RWPE1 (cell line): ENCODE data around the gene MB21D2.

Experiments used
- CTCF ChIA-PET: fragments of 350-600 bp; sonication (Branson Sonifier 250); formaldehyde crosslinking; extraction: SDS; loops from one replicate; lab custom pipeline; 2021; lab: Yijun Ruan, JAX
- POLR2A ChIA-PET: fragments of 400-600 bp; formaldehyde crosslinking; extraction: SDS; loops from one replicate; lab custom pipeline; 2020; ENCODE audit warnings: antibody characterized with exemption; ENCODE audit not compliant: low non-redundant PET; lab: Yijun Ruan, JAX
- DNase-seq: peaks from one replicate; pipeline ENCODE4 v3.0.0; 2012; ENCODE audit warnings: low spot score
- H3K27ac ChIP-seq: fragments of 450-650 bp; 2 replicates; pipeline ENCODE4 v1.5.1; 2017
- CTCF ChIP-seq: fragments of 450-650 bp; conservative IDR thresholded peaks from 2 replicates; pipeline ENCODE4 v1.5.1; 2017; ENCODE audit warnings: low read depth, mild to moderate bottlenecking

Gene MB21D2

GRCh38 chr3:192831801-192832347, 85.8 kb downstream of the MB21D2 start:
- DNase-seq: no peak
- POLR2A ChIA-PET: no interaction called here
- no peak overlapping the region for H3K27ac ChIP-seq
- no peak for TF ChIP-seq CTCF
- CTCF ChIA-PET: interaction anchor here (0.6 to 1.4 kb wide), 2 partner anchors 10 to 598 kb away, joined by 5 to 6 read pairs; no protein-coding TSS in a partner anchor

DNA sequence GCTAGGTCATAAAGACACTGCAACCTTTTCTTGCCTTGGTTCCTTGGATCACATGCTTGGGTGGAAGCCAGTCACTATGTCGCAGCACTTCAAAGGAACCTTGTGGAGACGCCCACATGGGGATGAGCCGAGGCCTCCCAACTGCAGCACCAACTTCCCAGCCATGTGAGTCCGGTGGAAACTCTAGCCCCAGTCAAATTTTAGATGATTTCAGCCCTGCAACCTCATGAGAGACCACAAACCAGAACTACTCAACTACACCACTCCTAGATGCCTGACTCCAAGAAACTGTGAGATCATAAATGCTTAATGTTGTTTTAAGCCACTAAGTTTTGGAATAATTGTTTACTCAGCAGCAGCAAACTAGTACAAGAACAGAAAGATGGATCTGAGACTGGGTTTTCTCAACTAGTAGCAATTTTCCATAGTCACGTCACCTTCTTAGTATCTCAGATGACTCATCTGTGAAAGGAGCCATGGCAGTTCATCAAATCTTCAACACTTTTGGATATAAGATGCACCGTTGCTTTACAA, 86.5 kb downstream of the MB21D2 start:
- no peak for DNase-seq
- ChIA-PET CTCF (interaction anchor here (0.6 to 1.4 kb wide), 2 partner anchors 10 to 599 kb away, joined by 5 to 6 read pairs; no protein-coding TSS in a partner anchor), POLR2A (no interaction called here)
- no peak for TF ChIP-seq CTCF
- no peak overlapping the region for H3K27ac ChIP-seq

DNA sequence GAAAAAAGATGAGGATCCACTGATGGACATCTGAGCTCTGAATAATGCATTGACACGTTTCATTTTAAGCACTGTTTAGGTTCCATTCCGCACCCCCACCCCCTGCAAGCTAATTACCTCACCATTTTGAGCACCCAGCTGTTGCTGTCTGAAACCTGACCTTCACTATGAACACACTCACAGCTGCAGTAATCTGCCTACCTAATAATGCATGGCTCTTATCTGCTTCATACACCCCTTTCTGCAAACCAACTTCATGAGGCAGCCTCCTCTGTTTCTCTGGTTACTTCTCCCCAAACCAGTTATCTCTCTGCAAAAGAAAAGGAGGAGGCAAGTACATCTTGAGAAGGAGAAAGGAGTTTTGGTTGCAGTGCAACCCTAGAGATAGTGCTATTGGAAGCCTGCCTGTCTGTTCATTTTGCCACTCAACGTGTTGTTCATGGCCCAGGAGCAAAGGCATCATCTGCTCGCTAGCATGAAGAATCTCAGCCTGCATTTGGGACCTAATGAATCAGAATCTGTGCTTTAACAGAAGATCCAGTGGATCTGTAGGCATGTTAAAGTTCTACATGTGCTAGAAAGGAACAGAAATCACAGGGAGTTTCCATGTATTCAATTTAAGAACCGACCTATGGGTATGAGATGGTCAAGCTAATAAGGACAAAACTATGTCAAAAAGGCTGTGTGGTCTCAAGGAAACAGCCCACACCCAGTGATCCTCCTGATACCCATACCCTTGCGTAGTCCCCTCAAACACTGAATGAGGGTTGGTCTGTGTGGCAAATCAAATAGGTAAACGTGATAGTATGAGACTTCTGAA, 87.2 kb downstream of the MB21D2 start:
- no peak overlapping the region for H3K27ac ChIP-seq
- TF ChIP-seq CTCF: no peak
- POLR2A ChIA-PET: no interaction called here
- no peak for DNase-seq
- CTCF ChIA-PET: interaction anchor here (1.4 kb wide), 1 partner anchor 11 kb away, joined by 5 read pairs; no protein-coding TSS in a partner anchor

DNA sequence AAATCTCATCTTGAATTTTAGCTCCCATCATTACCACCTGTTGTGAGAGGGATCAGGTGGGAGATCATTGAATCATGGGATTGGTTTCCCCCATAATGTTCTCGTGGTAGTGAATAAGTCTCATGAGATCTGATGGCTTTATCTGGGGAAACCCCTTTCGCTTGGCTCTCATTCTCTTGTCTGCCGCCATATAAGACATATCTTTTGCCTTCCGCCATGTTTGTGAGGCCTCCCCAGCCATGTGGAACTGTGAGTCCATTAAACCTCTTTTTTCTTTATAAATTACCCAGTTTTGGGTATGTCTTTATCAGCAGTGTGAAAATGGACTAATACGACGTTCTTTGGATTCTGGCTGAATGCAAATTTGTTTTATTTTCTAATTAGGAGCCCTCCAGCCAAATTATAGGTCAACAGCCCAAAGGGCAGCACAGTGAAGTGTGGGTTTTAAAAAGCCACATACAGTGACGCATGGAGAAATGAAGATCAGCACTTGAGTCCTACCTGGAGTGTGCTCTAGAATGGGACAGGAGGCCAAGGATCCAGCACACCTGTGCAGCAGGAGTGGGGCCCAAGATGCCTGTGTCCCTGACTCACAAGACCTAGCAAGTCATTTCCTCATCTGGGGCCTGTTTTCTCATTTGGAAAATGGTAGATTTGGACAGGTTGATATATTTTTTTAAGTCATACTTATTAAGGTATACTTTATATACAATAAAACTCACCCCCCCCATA, 89.6 kb downstream of the MB21D2 start:
- no peak overlapping the region for H3K27ac ChIP-seq
- CTCF ChIA-PET: no interaction called here
- POLR2A ChIA-PET: no interaction called here
- DNase-seq: no peak
- TF ChIP-seq CTCF: no peak

- ChIA-PET CTCF (no interaction called here), POLR2A (no interaction called here)
- DNase-seq: no peak
- H3K27ac ChIP-seq: no peak overlapping the region
- TF ChIP-seq CTCF: no peak
These were observed 90.4 kb downstream of the MB21D2 start for GRCh38 chr3:192827208-192827607.
